WTC11 (cell line): Measurements from ENCODE around the gene AANAT. TPM values are rescaled to one million over a fixed set of nuclear protein-coding genes. Genes with fewer than 3 reads are reported as not detected.

Source experiments
- ATAC-seq: fragments of 200-7000 bp; cut with Tn5 transposase; 2 replicates; pipeline ENCODE4 v1.10.0; 2021; ENCODE audit warnings: mild to moderate bottlenecking, moderate library complexity
- CTCF ChIA-PET: fragments of 300-600 bp; sonication (Branson Sonifier 250); formaldehyde crosslinking; loops from one replicate; lab custom pipeline; 2021; ENCODE audit warnings: antibody characterized with exemption; lab: Charles Lee
- POLR2A ChIA-PET: fragments of 350-600 bp; sonication (Branson Sonifier 250); formaldehyde crosslinking; loops from one replicate; lab custom pipeline; 2021; ENCODE audit warnings: antibody characterized with exemption; lab: Charles Lee
- DNase-seq: peaks from one replicate; pipeline ENCODE4 v3.0.0; 2021; ENCODE audit warnings: low spot score
- H3K27ac Mint-ChIP-seq: 2 replicates; pipeline ENCODE4 v1.8.0; 2021; ENCODE audit warnings: mixed read lengths
- H3K27me3 Mint-ChIP-seq: 2 replicates; pipeline ENCODE4 v1.8.0; 2021; ENCODE audit warnings: low read depth, mild to moderate bottlenecking, moderate library complexity, mixed read lengths
- H3K36me3 Mint-ChIP-seq: 2 replicates; pipeline ENCODE4 v1.8.0; 2021; ENCODE audit warnings: mixed read lengths
- H3K4me1 Mint-ChIP-seq: 2 replicates; pipeline ENCODE4 v1.8.0; 2022; ENCODE audit warnings: mixed read lengths
- H3K4me3 Mint-ChIP-seq: 2 replicates; pipeline ENCODE4 v1.8.0; 2021; ENCODE audit warnings: mild to moderate bottlenecking, moderate library complexity, mixed read lengths
- H3K9me3 Mint-ChIP-seq: 2 replicates; pipeline ENCODE4 v1.8.0; 2021; ENCODE audit warnings: mixed read lengths
- AFF4 ChIP-seq: sonication (generic); formaldehyde crosslinking; IDR thresholded peaks from 2 replicates; pipeline ENCODE4 v1.8.1; 2023; ENCODE audit warnings: mild to moderate bottlenecking, missing genetic modification reagents, borderline replicate concordance
- ATF1 ChIP-seq: sonication (generic); formaldehyde crosslinking; IDR thresholded peaks from 2 replicates; pipeline ENCODE4 v1.8.1; 2023; ENCODE audit warnings: mild to moderate bottlenecking, moderate library complexity, missing genetic modification reagents
- ATF3 ChIP-seq: sonication (generic); formaldehyde crosslinking; conservative IDR thresholded peaks from 2 replicates; pipeline ENCODE4 v1.8.1; 2022; ENCODE audit warnings: mild to moderate bottlenecking, missing genetic modification reagents
- CREB1 ChIP-seq: sonication (generic); formaldehyde crosslinking; IDR thresholded peaks from 2 replicates; pipeline ENCODE4 v1.8.0; 2023; ENCODE audit warnings: mild to moderate bottlenecking, missing genetic modification reagents
- FOXP4 ChIP-seq: sonication (generic); formaldehyde crosslinking; IDR thresholded peaks from 2 replicates; pipeline ENCODE4 v1.8.0; 2022; ENCODE audit warnings: mild to moderate bottlenecking, missing genetic modification reagents
- HMGXB4 ChIP-seq: sonication (generic); formaldehyde crosslinking; IDR thresholded peaks from 2 replicates; pipeline ENCODE4 v1.8.1; 2023; ENCODE audit warnings: mild to moderate bottlenecking, moderate library complexity, missing genetic modification reagents
- IRF2 ChIP-seq: sonication (generic); formaldehyde crosslinking; IDR thresholded peaks from 2 replicates; pipeline ENCODE4 v1.8.0; 2022; ENCODE audit warnings: low read depth, missing genetic modification reagents, borderline replicate concordance
- MAX ChIP-seq: sonication (generic); formaldehyde crosslinking; IDR thresholded peaks from 2 replicates; pipeline ENCODE4 v1.8.0; 2022; ENCODE audit warnings: mild to moderate bottlenecking, missing genetic modification reagents
- PRRX2 ChIP-seq: fragments of 250-450 bp; sonication (Bioruptor Pico); IDR thresholded peaks from 2 replicates; pipeline ENCODE4 v1.8.0; 2021; ENCODE audit warnings: mild to moderate bottlenecking
- TEAD4 ChIP-seq: sonication (generic); formaldehyde crosslinking; IDR thresholded peaks from 2 replicates; pipeline ENCODE4 v1.8.0; 2022; ENCODE audit warnings: mild to moderate bottlenecking, missing genetic modification reagents
- ZMAT4 ChIP-seq: fragments of 250-450 bp; sonication (Bioruptor Pico); IDR thresholded peaks from 2 replicates; pipeline ENCODE4 v1.9.0; 2021; ENCODE audit warnings: mild to moderate bottlenecking
- ZNF281 ChIP-seq: sonication (generic); formaldehyde crosslinking; IDR thresholded peaks from 2 replicates; pipeline ENCODE4 v1.8.0; 2023; ENCODE audit warnings: mild to moderate bottlenecking, missing genetic modification reagents
- ZNF317 ChIP-seq: sonication (generic); formaldehyde crosslinking; IDR thresholded peaks from 2 replicates; pipeline ENCODE4 v1.8.1; 2023; ENCODE audit warnings: low read depth, mild to moderate bottlenecking, moderate library complexity, missing genetic modification reagents, borderline replicate concordance
- ZNF396 ChIP-seq: fragments of 250-450 bp; sonication (Bioruptor Pico); IDR thresholded peaks from 2 replicates; pipeline ENCODE4 v1.8.0; 2021; ENCODE audit warnings: mild to moderate bottlenecking, moderate library complexity, borderline replicate concordance
- ZNF425 ChIP-seq: fragments of 250-450 bp; sonication (Bioruptor Pico); conservative IDR thresholded peaks from 2 replicates; pipeline ENCODE4 v1.9.0; 2021; ENCODE audit warnings: mild to moderate bottlenecking
- total RNA-seq: library from RNA; stranded (reverse); gene quantifications from 3 replicates; pipeline ENCODE4 v1.2.3, GENCODE V29; 2021

Gene AANAT
- total RNA-seq, 1 experiment from 2014 or later = 0.17 TPM

GRCh38 chr17:76422860-76423259 is 44.5 kb upstream of the AANAT start (continued):
- TF ChIP-seq FOXP4 (no peak), ZNF425 (CRISPR knock-in tag) (no peak)
- TF ChIP-seq, all 79 proteins: peak for 0

- Mint-ChIP-seq H3K27me3 (no peaks in the 10 kb centered on the region), H3K9me3 (peaks cover 4% of the 10 kb centered on the region), H3K4me1 (peaks cover 55% of the 10 kb centered on the region), H3K27ac (peak overlapping the region; percentile 82), H3K36me3 (peaks cover 10% of the 10 kb centered on the region), H3K4me3 (no peak overlapping the region)
- CTCF ChIA-PET = interaction anchor here (1.0 to 2.1 kb wide), 4 partner anchors 9 to 31 kb away, joined by 3 to 10 read pairs (median 4); no protein-coding TSS in a partner anchor
- POLR2A ChIA-PET = interaction anchor here (0.6 kb wide), 1 partner anchor 123 kb away, joined by 3 read pairs; no protein-coding TSS in a partner anchor
- TF ChIP-seq PRRX2 (no peak), FOXP4 (no peak), ZNF396 (CRISPR knock-in tag) (no peak), TEAD4 (CRISPR knock-in tag) (no peak), CREB1 (CRISPR knock-in tag) (no peak), AFF4 (CRISPR knock-in tag) (no peak), ATF1 (no peak), IRF2 (CRISPR knock-in tag) (no peak), MAX (no peak), ZNF281 (CRISPR knock-in tag) (no peak), ATF3 (no peak), HMGXB4 (no peak), ZMAT4 (CRISPR knock-in tag) (no peak), ZNF317 (no peak)
- DNase-seq = no peak
- no peak for ATAC-seq
These were observed 40.5 kb upstream of the AANAT start for GRCh38 chr17:76426853-76427252.
